ENCODE data around the gene CEP44. TPM values are rescaled to one million over a fixed set of nuclear protein-coding genes. Genes with fewer than 3 reads are reported as not detected.

The CEP44 gene
- total RNA-seq, 4 donors from 2014 or later, result 5.8 to 13.9 (median 9.0) TPM

DNA sequence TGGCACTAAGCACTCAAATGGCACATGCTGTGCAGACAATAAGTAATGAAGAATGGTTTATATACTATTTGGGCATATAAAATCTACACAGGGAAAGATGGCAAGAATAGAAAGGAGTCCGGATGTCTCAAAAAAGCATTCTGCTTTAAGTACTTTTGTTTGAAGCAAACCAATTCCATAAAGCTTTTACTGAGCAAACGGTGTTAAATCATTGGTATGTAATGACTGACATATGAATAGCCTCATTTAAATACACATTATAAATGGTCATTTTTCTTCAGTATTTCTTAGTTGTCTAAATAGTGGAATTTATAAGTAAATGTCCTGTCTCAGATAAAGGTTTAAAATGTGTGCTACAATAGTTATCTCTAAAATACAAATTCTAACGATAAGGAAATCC lies 6.3 kb upstream of the CEP44 start:
- DNase-seq (ENCODE audit: low spot score) (no peak), ATAC-seq (ENCODE audit: low FRiP score) (no peak)
- TF ChIP-seq CTCF (IDR thresholded peaks at IDR 0.05), result no peak

- ATAC-seq (ENCODE audit: low FRiP score), result no peak
- no peak for TF ChIP-seq CTCF (IDR thresholded peaks at IDR 0.05)
These were observed 5.2 kb upstream of the CEP44 start for GRCh38 chr4:174278467-174278866.

GRCh38 chr4:174279433-174280155 lies 4.1 kb upstream of the CEP44 start:
- DNase-seq (ENCODE audit: low spot score) (no peak), ATAC-seq (ENCODE audit: low FRiP score) (no peak)
- TF ChIP-seq CTCF (IDR thresholded peaks at IDR 0.05), result no peak

More at GRCh38 chr4:174278467-174278866, 5.2 kb upstream of the CEP44 start:
- no peak for DNase-seq (ENCODE audit: low spot score)

DNA sequence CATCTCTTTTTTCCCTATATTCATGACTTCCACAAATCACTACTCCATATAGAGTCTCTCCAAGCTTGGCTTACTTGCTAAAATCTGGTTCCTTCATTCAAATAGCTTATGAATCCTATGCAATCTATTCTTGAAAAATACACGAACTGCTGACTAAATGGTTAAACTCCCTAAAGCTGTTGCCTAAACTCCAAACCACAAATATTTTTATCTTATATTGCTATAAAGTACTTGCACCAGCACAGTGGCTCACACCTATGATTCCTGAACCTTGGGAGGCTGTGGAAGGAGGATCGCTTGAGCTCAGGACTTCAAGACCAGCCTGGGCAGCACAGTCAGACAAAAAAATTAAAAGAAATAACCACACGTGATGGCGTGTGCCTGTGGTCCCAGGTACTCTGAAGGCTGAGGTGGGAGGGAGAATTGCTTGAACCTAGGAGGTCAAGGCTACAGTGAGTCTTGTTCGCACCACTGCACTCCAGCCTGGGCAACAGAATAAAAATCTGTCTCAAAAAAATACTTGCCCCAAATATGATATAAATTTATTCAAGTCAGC lies 2.5 kb upstream of the CEP44 start:
- TF ChIP-seq CTCF (IDR thresholded peaks at IDR 0.05), result no peak
- DNase-seq (ENCODE audit: low spot score) (no peak), ATAC-seq (ENCODE audit: low FRiP score) (no peak)

DNA sequence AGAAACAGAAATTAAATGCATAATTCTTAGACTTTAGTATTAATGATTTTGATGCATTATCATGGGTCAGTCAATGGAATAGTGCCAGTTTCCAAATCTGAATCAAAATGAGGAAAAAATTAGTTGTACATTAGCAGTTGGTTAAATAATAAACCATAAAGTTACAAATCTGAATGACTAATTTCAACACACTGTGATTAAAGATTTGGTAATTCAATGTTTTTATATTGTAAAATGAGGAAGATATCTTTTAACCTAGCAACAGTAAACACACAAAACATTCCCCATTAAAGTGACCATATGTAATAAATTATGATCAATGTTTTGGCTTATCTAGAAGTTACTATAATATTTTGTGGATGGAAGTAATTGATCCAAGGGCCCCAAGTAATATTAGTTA lies 1.8 kb upstream of the CEP44 start:
- no peak for TF ChIP-seq CTCF (IDR thresholded peaks at IDR 0.05)
- ATAC-seq (ENCODE audit: low FRiP score), result no peak
- no peak for DNase-seq (ENCODE audit: low spot score)

DNA sequence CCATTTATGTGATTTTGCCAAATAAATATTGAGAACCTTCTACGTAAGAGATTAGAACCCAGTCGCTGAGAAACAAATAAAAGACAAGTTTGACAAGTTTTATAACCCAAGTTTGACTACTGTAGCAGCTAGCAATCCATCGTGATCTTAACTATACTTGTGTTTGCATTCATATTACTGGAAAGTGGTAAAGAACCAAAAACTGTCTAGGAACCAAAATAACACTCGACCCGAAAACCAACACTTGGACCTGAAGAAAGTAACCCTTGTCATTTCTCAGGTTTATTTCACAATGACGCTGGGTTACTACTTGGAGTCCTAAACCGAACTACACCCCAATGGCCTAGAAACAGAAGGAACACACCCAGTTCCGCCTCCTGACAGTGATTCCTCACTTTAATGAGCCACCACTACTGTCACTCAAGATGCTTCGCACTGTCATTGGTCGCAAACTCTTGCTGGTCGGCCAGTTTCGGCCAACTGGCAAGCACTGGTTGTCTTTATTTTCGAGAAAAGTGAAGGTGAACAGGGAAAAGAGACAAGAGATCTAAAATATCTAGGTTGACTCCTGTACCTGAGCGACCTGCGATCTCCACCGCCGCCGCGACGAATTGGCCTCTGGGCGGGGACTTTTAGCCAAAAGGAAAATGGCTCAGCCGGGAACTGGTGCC lies 740 bp upstream of the CEP44 start:
- ATAC-seq (ENCODE audit: low FRiP score) (peak; percentile 98), DNase-seq (ENCODE audit: low spot score) (peak; percentile 61)
- no peak for TF ChIP-seq CTCF (IDR thresholded peaks at IDR 0.05)

Measured in omental fat pad (tissue), 4 donors.